GM18499 (cell line): Measurements from ENCODE around the gene KIF23.
"Not testable (repeated sequence)": the region's sequence is repeated elsewhere in the genome, so short reads cannot be mapped to it uniquely, and the experiment has no call there.

ENCODE experiments used
- ATAC-seq: cut with Tn5 transposase; IDR thresholded peaks from one replicate; pipeline ENCODE4 v1.9.1; 2021; ENCODE audit warnings: moderate number of reproducible peaks; ENCODE audit not compliant: insufficient read depth, unreplicated experiment

Gene KIF23

DNA sequence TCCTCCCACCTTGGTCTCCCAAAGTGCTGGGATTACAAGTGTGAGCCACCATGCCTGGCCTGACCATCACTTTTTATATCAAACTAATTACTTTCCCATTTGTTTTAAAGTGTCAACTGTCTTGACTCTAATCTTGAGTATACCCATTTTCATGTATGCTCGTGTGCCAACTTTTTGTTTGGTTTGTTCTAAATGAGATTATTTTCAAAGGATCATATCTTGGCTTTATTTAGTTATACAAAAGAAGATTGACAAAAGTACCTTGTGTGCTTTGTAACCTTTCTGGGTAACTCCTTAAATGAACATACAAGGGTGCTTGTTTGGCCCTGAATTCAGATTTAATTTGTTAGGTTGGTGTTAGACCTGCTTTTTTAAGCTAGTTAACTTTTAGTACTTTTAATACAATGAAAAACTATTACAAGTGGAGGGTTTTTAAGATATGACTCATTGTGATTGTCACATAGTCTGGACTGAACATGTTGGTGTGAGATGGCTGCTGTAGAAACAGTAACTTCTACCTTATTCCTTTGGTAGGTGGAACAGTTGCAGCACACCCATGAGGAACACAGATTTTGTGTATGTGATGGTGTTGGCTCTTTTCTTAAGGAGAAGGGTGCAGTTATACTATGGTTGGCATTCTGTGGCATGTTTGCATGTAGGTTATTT, 10.7 kb downstream of the KIF23 start:
- no peak for ATAC-seq

DNA sequence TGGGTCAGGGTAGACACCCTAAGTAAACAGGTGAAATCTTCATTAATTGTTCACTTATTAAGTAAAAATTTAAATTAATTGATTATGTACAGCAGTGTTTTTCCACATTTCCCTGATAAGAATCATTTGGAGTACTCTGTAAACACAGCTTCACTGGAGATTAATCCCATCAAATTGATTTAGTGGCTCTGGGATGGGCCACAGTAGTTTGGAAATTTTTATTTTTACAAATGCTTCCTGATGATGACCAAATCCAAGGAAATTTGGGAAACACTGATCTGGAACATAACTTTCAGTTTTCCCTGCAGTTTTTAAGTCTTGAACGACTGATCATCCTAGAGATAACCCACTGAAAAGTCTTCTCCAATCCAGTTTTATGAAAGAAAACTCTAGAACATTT, 19.7 kb downstream of the KIF23 start:
- ATAC-seq = no peak

DNA sequence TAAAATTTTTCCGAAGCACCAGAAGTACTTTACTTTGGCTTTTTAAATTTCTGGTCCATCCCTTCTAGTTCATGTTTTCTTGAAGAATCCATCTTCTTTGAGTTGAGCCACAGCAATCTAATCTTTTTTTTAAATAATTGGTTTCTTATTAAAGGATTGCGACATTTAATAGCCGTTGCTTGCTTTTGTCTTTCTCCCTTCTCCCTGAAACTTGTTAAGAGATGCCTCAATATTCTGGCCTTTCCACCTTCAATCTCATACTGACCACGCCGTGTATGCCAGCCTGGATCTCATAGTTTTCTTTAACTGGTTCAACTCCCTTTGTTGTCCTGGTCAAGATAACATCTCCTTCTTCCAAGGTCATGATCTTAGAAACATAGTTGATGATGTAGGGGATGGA, 20.1 kb downstream of the KIF23 start:
- ATAC-seq = no peak

DNA sequence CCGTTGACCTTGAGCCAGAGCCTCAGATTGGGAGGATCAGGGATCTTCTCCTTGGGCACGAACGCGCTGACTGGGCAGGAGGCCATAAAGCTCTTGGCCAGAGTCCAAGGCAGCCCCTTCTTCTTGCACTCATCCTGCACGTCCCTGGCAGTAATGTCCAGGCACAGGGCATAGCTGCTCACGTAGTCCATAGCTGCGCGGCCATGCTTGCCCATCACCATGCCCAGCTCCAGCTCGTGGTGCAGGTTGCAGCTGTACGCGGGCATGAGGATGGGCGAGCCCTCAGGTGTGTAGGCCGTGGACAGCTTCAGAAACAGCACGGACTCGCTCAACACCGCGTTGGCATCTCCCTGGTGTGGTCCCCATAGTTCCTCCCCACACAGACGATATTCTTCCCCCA, 20.5 kb downstream of the KIF23 start:
- ATAC-seq = no peak

DNA sequence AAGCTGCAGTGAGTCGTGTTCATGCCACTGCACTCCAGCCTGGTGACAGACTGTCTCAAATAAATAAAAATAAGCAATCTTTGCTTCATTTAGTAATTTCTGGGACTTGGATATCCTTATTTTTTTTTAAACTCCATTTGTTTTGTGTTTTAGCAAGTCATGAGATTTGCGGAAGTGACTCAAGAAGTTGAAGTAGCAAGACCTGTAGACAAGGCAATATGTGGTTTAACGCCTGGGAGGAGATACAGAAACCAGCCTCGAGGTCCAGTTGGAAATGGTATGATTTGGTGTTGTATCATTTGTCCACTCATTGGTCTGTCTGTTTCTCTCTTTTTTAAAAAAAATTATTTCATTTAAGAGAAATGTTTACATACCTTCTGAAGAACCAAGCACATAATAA, 21.8 kb downstream of the KIF23 start:
- ATAC-seq = no peak

DNA sequence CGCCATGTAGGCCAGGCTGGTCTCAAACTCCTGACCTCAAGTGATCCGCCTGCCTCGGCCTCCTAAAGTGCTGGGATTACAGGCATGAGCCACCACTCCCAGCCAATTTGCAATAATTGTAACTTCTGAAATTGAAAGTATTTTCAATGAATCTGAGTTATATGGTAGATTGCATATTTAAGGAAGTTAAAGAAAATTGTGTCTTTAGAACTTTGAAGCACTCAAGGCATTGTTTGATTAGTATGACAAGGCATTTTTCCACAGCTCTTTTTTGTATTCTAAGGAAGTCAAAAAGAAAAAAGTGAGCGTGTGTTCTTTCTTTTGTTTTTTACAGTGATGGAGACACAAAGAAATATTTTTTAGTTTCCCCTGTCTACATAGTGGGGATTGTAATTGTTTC, 22.8 kb downstream of the KIF23 start:
- no peak for ATAC-seq

DNA sequence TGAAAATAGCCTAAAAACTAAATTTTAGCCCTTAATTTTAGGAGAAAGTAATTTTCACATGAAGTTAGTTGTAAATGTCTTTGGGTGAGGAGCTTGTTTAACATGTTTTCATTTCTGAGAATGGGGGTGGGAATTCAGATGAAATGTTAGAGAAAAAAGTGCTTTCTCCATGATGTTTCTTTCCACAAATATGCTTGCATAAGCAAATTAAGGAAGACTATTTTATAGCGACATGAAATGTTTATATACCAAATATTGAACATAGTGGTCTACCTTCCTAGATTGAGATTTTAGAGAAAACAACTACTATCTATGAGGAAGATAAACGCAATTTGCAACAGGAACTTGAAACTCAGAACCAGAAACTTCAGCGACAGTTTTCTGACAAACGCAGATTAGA, 25.5 kb downstream of the KIF23 start:
- no peak for ATAC-seq

DNA sequence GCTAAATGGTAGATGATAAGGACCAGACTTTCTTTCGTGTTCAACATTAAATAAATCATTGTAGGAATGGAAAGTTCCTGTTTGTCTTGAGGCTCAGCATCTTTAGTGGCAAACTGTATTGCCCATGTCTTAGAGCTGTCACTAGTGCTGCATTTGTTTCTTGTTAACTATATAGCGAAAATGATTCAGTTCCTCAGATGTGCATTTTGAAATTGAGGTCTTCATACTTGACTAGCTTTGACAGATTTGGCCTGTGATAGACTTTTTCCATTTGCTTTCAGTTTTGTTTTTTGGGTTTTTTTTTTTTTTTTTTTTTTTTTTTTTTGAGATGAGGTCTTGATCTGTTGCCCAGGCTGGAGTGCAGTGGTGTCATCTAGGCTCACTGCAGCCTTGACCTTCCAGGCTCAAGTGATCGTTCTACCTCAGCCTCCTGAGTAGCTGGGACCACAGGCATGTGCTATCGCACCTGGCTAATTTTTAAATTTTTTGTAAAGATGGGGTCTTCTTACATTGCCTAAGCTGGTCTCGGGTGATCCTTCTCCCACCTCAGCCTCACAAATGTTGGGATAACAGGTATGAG, 29.0 kb downstream of the KIF23 start:
- ATAC-seq = no peak

DNA sequence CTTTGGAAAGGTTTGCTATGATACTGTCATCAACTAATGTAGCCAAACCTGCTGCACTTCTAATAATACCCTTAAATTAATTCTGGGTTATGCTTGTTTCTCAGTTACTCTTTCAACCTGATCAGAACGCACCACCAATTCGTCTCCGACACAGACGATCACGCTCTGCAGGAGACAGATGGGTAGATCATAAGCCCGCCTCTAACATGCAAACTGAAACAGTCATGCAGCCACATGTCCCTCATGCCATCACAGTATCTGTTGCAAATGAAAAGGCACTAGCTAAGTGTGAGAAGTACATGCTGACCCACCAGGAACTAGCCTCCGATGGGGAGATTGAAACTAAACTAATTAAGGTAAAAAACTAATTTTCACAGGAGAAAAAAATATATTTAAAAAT, 30.5 kb downstream of the KIF23 start:
- ATAC-seq = no peak

DNA sequence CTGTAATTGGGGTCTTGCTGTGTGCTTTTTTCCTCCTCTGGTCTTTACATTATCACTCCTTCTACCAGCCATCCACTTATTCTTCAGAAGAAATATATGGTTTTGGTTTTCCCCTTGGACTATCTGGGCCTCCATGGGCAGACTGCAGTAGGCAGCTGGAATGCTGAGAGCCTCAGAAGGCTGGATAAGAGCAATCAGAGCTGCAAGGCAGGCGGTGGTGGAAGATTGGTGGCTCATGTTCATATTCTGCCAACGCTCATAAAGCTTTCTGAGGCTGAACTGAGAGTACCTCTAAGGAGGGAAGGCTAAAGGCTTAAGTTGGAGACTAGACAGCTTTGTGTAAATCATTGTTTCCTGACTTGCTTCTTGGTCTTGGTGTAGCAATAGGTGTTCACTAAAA, 32.8 kb downstream of the KIF23 start:
- ATAC-seq = no peak

DNA sequence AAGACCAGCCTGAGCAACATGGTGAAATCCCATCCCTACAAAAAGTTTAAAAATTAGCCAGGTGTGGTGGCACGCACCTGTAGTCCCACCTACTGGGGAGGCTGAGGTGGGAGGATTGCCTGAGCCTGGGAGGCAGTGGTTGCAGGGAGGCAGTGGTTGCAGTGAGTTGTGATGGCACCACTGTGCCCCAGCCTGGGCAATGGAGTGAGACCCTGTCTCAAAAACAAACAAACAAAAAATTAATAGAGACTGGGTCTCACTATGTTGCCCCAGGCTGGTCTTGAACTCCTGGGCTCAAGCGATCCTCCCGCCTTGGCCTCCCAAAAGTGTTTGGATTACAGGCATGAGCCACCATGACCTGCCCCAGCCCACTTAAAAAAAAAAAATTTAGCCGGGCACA, 36.1 kb downstream of the KIF23 start:
- ATAC-seq = not testable (repeated sequence)

DNA sequence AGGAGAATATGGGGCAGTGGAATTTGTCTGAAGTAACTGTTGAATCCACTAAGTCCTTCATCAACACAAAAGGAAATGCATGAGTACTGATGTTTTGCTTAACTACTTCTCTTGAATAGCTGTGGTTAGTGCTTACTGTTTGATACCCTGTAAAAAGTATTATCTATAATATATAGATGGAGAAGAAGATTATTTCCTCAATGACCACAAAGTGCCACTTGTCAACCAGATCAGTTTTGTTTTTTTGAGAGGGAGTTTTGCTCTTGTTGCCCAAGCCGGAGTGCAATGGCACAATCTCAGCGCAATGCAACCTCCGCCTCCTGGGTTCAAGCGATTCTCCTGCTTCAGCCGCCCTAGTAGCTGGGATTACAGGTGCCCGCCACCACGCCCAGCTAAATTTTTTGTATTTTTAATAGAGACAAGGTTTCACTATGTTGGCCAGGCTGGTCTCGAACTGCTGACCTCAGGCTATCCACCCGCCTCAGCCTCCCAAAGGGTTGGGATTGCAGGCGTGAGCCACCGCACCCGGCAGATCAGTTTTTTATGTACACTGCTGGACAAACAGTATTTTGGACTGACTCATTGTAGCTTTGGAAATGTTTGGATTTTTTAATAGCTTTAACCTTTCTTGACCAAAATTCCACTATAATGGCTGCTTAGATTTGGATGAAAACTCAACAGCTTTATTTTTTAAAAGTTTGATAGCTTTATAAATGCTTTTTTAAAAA, 37.0 kb downstream of the KIF23 start:
- ATAC-seq = no peak

DNA sequence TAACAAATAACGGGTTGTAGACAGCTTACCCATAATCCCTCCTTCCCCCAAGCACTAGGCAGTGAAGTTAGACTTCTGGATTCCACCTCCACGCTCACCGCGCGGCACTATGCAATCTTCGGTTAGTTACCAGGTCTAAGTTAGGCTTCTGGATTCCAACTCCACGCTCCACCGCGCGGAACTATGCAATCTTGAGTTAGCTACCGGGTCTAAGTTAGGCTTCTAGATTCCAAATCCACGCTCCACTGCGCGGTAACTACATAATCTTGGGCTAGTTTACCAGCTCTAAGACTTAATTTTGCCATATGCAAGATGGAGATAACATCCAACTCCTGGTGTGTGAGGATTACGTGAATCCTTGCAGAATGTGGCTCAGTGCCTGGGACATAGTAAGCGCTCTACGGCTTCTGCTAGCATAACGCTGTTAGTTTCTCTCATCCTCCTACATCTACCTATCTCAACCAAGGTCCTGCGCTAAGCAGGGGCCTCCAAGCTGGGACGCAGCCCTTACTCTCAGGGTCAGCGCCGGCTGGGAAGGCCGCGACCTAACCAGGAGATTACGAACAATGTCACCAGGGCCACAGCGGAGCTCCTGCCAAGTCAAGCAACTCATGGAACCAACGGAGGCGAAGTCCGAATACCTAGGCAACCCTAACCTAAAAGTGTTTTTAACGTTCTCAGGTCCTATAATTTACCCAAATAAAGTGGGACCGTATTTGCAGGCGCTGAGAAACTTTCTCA, 38.0 kb downstream of the KIF23 start:
- peak; percentile 20 for ATAC-seq

DNA sequence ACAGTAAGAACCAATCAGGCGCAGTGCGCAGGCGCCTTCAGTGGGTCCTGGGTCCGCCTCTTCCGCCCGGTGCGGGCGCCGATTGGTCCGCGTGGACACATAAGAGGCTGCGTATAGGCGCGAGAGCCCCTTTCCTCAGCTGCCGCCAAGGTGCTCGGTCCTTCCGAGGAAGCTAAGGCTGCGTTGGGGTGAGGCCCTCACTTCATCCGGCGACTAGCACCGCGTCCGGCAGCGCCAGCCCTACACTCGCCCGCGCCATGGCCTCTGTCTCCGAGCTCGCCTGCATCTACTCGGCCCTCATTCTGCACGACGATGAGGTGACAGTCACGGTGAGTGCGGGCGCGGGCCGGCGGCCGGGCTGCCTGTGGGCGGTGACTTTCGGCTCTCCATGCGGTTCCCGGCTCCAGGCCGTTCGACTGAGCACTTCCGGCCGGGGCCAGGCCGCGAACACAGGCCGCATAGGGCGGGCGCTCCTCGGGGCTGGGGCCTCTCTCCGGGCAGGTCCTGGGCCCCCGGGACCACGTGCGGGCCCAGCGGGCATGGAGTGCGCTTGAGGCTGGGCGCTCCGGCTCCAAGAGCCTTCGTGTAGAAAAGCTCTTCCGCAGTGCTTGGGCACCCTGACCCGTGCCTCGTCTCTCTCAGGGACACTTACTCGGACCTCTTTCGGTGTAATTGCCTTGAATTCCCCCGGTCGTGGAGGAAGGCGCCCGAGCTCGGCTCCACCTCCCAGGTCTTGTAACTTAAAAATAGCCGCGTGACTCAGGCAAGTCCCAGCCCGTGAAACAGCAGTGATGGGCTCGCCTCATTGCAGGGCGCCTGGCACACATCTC, 38.8 kb downstream of the KIF23 start, which contains the start of gene RPLP1:
TSS of gene RPLP1 (plus strand) at position 127 of the 830 bp plus-strand sequence. CDS start at position 258, 131 bp downstream.
- peak; percentile 45 for ATAC-seq

DNA sequence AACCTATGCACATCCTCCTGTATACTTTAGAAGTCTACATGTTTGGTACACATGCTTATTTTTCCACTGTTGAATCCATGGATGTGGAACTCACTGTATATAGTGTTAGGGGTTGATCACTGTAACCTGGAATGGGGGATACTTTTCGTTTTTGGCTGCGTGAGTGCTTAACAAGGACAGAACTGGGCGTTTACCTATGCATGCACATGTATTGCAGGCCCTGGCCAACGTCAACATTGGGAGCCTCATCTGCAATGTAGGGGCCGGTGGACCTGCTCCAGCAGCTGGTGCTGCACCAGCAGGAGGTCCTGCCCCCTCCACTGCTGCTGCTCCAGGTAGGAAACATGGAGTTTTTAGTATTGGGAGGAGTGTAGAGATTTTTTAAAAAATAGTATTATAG, 40.8 kb downstream of the KIF23 start:
- no peak for ATAC-seq

DNA sequence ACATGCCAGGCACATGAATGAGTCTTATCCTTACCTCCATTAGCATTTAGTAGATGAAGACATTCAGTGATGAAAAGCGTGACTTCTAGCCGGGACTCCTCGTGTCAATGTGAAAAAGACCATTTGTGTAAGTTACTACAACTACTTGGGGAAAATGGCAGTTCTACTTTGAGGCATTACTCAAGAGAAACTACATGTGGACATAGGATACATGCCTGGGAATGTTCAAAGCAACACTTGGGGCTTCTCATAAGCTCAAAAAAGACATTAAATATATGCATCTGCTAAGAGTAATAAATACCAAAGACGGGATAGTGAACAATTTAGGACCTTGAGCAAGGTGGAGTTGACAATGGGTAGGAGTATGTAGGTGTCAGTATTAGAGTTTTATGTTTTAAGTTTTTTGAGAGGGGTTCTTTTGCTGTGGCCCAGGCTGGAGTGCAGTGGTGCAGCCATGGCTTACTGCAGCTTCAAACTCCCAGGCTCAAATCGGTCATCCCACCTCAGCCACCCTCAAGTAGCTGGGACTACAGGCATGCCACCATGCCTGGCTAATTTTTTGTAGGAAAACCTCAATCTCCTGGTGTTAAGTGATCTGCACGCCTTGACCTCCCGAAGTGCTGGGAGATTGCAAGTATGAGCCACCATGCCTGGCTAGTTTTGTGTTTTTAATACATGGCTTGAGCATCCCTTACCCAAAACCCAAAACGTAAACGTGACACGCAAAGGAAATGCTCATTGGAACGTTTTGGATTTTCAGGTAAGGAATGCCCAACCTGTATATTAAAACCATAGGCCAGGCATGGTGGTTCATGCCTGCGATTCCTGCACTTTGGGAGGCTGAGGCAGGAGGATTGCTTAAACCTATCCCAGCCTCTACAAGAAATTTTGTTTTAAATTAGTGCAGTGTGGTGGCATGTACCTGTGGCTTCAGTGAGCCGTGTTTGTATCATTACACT, 42.3 kb downstream of the KIF23 start:
- ATAC-seq = no peak

DNA sequence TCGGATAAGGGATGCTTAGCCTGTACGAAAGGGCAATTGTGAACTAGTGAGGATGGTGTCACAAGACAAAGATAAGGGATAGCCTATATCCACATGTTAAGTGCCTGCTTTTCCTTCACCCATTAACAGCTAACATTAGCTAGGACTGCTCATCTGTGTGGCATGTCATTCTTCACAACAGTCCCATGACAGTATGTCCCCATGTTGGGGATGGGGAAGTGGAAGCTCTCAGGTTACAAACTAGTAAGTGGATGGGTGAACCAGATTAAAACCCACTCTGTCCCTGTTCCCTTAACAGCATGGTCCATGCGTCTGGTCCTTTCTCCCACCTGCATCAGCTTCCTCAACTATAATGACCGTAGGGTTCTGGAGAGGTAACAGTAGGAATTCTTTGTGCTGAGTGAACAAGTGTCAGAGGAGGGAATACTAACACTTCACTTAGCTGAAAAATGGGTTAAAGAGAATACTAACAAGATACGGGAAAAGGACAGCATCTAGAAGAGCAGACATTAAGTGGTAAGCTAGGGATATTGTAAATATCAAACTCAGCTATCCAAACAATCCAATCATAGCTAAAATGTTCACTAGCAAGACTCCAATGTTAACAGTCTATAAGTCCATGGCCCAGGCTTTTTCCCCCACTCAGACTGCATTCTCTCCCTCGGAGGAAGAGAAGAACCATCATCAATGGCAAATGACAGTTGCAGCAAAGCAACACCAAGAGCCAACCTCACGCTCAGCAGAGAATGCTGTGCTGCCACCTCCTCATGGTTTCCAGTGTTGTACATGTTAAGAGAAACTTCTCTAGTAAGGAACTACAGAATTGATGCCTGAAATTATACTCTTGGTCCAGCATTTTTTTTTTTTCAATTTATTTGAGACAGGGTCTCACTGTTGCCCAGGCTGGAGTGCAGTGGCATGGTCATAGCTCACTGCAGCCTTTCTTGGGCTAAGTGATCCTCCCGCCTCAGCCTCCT, 43.4 kb downstream of the KIF23 start:
- ATAC-seq = no peak

DNA sequence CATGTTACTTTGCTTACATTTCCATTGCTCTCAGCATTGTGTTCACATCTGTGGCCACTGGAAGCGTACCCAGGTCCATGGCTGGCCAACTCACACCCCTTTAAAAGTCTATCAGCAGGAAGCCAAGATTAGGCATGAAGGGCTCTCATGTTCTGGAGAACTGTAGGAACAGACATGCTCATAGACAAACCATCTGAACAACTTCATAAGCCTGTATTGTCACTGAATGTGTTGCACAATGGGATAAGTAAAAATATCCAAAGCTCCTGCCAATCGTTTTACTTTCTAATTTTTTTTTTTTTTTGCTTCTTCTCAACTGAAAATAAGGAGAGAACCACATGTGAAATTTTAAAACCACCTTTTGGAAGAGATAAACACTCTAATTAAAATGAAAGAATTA, 44.9 kb downstream of the KIF23 start:
- no peak for ATAC-seq
